22Rv1 (cell line): ENCODE data around the gene HCN2.

Source experiments
- H3K27ac ChIP-seq: fragments of 450-650 bp; 2 replicates; pipeline ENCODE4 v1.5.1; 2017
- CTCF ChIP-seq: fragments of 450-650 bp; IDR thresholded peaks from 2 replicates; pipeline ENCODE4 v1.5.1; 2017; ENCODE audit warnings: mild to moderate bottlenecking
- ZFX ChIP-seq: fragments of 450-650 bp; IDR thresholded peaks from 2 replicates; pipeline ENCODE4 v1.6.1; 2017; ENCODE audit warnings: antibody characterized with exemption, borderline replicate concordance

The HCN2 gene

DNA sequence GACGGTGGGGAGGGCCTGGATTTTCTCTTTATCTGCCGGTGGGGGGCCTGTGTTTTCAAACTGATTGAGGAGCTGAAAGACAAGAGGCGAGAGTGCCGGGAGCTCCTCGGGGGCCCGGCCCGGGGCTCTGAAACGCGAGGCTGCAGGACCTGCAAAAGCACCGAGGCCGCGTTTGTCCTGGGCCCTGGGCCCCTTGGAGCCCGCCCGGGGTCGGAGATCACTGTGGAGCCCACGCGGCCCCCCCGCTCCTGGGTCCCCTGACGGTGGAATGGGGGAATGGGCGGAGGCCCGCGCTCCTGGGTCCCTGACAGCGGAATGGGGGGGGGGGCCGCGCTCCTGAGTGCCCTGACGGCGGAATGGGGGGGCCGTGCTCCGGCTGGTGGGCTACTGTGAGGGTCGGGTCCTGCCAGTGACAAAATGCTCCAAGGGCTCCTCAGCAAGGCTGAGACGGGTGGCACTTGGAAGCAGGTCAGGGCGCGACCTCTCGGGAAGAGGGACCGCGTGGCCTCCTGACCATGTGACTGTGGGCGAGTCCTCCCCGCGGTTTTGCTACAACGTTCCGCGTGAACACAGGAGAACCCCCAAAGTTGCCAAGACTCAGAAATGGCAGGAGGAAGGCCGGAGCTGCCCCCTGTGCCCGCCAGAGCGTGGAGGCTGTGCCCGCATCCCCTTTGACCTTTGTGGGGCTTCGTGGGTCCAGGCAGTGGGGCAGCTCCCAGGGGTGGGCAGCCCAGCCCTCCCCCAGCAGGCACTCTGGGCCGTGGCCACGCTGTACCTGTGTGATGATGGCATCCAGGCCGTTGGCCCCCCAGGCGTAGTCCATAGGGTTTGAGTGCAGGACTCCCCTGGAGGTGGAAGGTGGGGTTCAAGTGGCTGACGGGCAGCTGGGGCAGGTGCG is 59.5 kb downstream of the HCN2 start:
- TF ChIP-seq CTCF (no peak), ZFX (no peak)
- H3K27ac ChIP-seq = no peak overlapping the region

DNA sequence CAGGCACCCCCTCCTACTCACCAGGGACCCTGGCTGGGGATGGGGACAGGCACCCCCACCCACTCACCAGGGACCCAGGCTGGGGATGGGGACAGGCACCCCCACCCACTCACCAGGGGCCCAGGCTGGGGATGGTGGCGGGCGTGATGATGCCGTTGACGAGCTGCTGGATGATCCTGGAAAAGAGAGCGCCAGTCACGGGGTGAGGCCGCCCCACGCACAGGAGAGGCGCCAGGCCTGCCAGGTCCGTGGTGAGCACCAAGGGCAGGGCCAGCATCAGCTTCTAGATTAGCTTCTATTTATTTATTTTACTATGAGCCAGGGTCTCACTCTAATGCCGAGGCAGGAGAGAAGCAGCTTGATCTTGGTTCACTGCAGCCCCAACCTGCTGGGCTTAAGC is 60.4 kb downstream of the HCN2 start:
- no peak overlapping the region for H3K27ac ChIP-seq
- TF ChIP-seq CTCF (no peak), ZFX (no peak)

GRCh38 chr19:651114-651818 is 61.6 kb downstream of the HCN2 start:
- H3K27ac ChIP-seq = no peak overlapping the region
- TF ChIP-seq ZFX = no peak
- TF ChIP-seq CTCF = no peak

- no peak for TF ChIP-seq ZFX
- no peak for TF ChIP-seq CTCF
- H3K27ac ChIP-seq = no peak overlapping the region
Measured at GRCh38 chr19:651991-652390, 62.3 kb downstream of the HCN2 start.

GRCh38 chr19:652467-653389 is 63.0 kb downstream of the HCN2 start:
- no peak overlapping the region for H3K27ac ChIP-seq
- TF ChIP-seq ZFX (no peak), CTCF (no peak)

- TF ChIP-seq ZFX (no peak), CTCF (no peak)
Measured at GRCh38 chr19:653425-653824, 63.7 kb downstream of the HCN2 start.

More at GRCh38 chr19:653425-653824, 63.7 kb downstream of the HCN2 start:
- H3K27ac ChIP-seq = no peak overlapping the region
